ENCODE data around the gene ACE. TPM values are rescaled to one million over a fixed set of nuclear protein-coding genes. Genes with fewer than 3 reads are reported as not detected.

Gene ACE
- total RNA-seq, 1 experiment from 2014 or later, result 9.1 TPM

- H3K27ac ChIP-seq (ENCODE audit: low read length), result peak overlapping the region; percentile 97
Measured at GRCh38 chr17:63434951-63435571, 41.8 kb upstream of the ACE start.

GRCh38 chr17:63435681-63436522, 41.0 kb upstream of the ACE start:
- Histone ChIP-seq H3K9me3 (ENCODE audit: low read length) (no peaks in the 10 kb centered on the region), H3K9me2 (replicated peaks; ENCODE audit: low read length) (no peaks in the 10 kb centered on the region), H3K4me3 (ENCODE audit: low read length) (no peak overlapping the region), H3K79me2 (ENCODE audit: low read length) (peaks cover 50% of the 10 kb centered on the region), H3K4me1 (ENCODE audit: insufficient read depth, low read length) (peaks cover 75% of the 10 kb centered on the region), H3K36me3 (ENCODE audit: low read depth, low read length) (peaks cover 8% of the 10 kb centered on the region), H3K9ac (ENCODE audit: low read length) (peak overlapping the region; percentile 38), H3K27me3 (ENCODE audit: low read length) (no peaks in the 10 kb centered on the region), H3F3A (ENCODE audit: low read length, unreplicated experiment) (peaks cover 18% of the 10 kb centered on the region), H4K20me1 (ENCODE audit: low read length) (no peaks in the 10 kb centered on the region), H3K27ac (ENCODE audit: low read length) (peak overlapping the region; percentile 97), H3K4me2 (ENCODE audit: low read length) (peak overlapping the region; percentile 58), H2AFZ (ENCODE audit: low read length) (no peak overlapping the region)
- ChIA-PET POLR2A (ENCODE audit: unreplicated experiment) (interaction anchor here (0.6 to 1.6 kb wide), 2 partner anchors 10 to 1063 kb away, joined by 4 to 12 read pairs; partner anchors contain the start of gene CYB561), CTCF (interaction anchor here (1.5 to 1.9 kb wide), 3 partner anchors 9 to 43 kb away, joined by 10 to 13 read pairs (median 13); partner anchors contain the start of gene CYB561)
- intact Hi-C loops (cut with micrococcal nuclease), result loop anchor here (10.0 kb wide), 1 partner anchor 339 kb away; the partner anchor contains the start of genes CCDC47 and DDX42
- ATAC-seq, result peak; percentile 1
- no TSS peak for BruUV-seq (replicated peaks)
- TF ChIP-seq CTCF (conservative IDR thresholded peaks at IDR 0.05; ENCODE audit: low read depth, low read length) (peak; percentile 41; the same call in 1 of the 2 replicates), EZH2phosphoT487 (IDR thresholded peaks at IDR 0.05; ENCODE audit: borderline replicate concordance, low read length) (no peak), EZH2 (IDR thresholded peaks at IDR 0.05; ENCODE audit: low read length, unreplicated experiment) (no peak)
- peak; percentile 60 for DNase-seq

More at GRCh38 chr17:63434951-63435571, 41.8 kb upstream of the ACE start:
- H3K9me3 ChIP-seq (ENCODE audit: low read length), result no peaks in the 10 kb centered on the region
- intact Hi-C loops (cut with micrococcal nuclease), result loop anchor here (10.0 kb wide), 1 partner anchor 340 kb away; the partner anchor contains the start of genes CCDC47 and DDX42
- peak overlapping the region; percentile 58 for H3K4me2 ChIP-seq (ENCODE audit: low read length)
- peaks cover 67% of the 10 kb centered on the region for H3K4me1 ChIP-seq (ENCODE audit: insufficient read depth, low read length)
- peaks cover 8% of the 10 kb centered on the region for H3K36me3 ChIP-seq (ENCODE audit: low read depth, low read length)
- H3K4me3 ChIP-seq (ENCODE audit: low read length), result no peak overlapping the region
- ATAC-seq (peak; percentile 39), DNase-seq (peak; percentile 99)
- H3K9me2 ChIP-seq (replicated peaks; ENCODE audit: low read length), result no peaks in the 10 kb centered on the region
- H3K79me2 ChIP-seq (ENCODE audit: low read length), result peaks cover 41% of the 10 kb centered on the region
- TF ChIP-seq EZH2phosphoT487 (IDR thresholded peaks at IDR 0.05; ENCODE audit: borderline replicate concordance, low read length), result no peak
- no peak for TF ChIP-seq EZH2 (IDR thresholded peaks at IDR 0.05; ENCODE audit: low read length, unreplicated experiment)
- peak; percentile 45; the same call in 1 of the 2 replicates for TF ChIP-seq CTCF (conservative IDR thresholded peaks at IDR 0.05; ENCODE audit: low read depth, low read length)
- no peaks in the 10 kb centered on the region for H4K20me1 ChIP-seq (ENCODE audit: low read length)
- ChIA-PET CTCF (interaction anchor here (1.5 to 1.9 kb wide), 3 partner anchors 10 to 44 kb away, joined by 10 to 13 read pairs (median 13); partner anchors contain the start of gene CYB561), POLR2A (ENCODE audit: unreplicated experiment) (interaction anchor here (0.6 to 1.6 kb wide), 2 partner anchors 11 to 1064 kb away, joined by 4 to 12 read pairs; partner anchors contain the start of gene CYB561)
- no TSS peak for BruUV-seq (replicated peaks)
- H3K9ac ChIP-seq (ENCODE audit: low read length), result peak overlapping the region; percentile 64
- H3F3A ChIP-seq (ENCODE audit: low read length, unreplicated experiment), result peaks cover 15% of the 10 kb centered on the region
- H3K27me3 ChIP-seq (ENCODE audit: low read length), result no peaks in the 10 kb centered on the region
- no peak overlapping the region for H2AFZ ChIP-seq (ENCODE audit: low read length)

Data from PC-3 (cell line).